PC-3 (cell line): ENCODE data around the gene CAPZB. TPM values are rescaled to one million over a fixed set of nuclear protein-coding genes. Genes with fewer than 3 reads are reported as not detected.

Experiments
- ATAC-seq: fragments of 200-7000 bp; cut with Tn5 transposase; 2 replicates; pipeline ENCODE4 v1.9.1; 2020; ENCODE audit warnings: mild to moderate bottlenecking, moderate library complexity
- BruUV-seq: library from RNA; stranded (reverse); fragments of 400-500 nt; replicated peaks from 2 replicates; lab custom pipeline; 2021; lab: Mats Ljungman, UMichigan
- CTCF ChIA-PET: fragments of 300-600 bp; sonication (Branson Sonifier 250); formaldehyde crosslinking; loops from one replicate; lab custom pipeline; 2022; ENCODE audit warnings: antibody characterized with exemption; lab: Charles Lee
- POLR2A ChIA-PET: fragments of 300-600 bp; sonication (Branson Sonifier 250); formaldehyde crosslinking; loops from one replicate; lab custom pipeline; 2022; ENCODE audit warnings: antibody characterized with exemption; ENCODE audit not compliant: unreplicated experiment; lab: Charles Lee
- DNase-seq: peaks from one replicate; pipeline ENCODE4 v3.0.0-alpha.2; 2015
- H2AFZ ChIP-seq: fragments of 300-600 bp; sonication (generic); 2 replicates; pipeline ENCODE4 v1.6.0; 2016; ENCODE audit warnings: antibody characterized with exemption, low read length
- H3F3A ChIP-seq: fragments of 300-600 bp; sonication (generic); one replicate; pipeline ENCODE4 v1.6.0; 2017; ENCODE audit warnings: antibody characterized with exemption, low read length, control low read depth, mild to moderate bottlenecking; ENCODE audit not compliant: unreplicated experiment
- H3K27ac ChIP-seq: fragments of 300-600 bp; sonication (generic); 2 replicates; pipeline ENCODE4 v1.5.1; 2016; ENCODE audit warnings: mild to moderate bottlenecking, low read length
- H3K27me3 ChIP-seq: fragments of 300-600 bp; sonication (generic); 2 replicates; pipeline ENCODE4 v1.6.1; 2016; ENCODE audit warnings: low read length, mixed read lengths
- H3K36me3 ChIP-seq: fragments of 300-600 bp; sonication (generic); 2 replicates; pipeline ENCODE4 v1.6.1; 2016; ENCODE audit warnings: low read depth, mixed run types, low read length, mixed read lengths
- H3K4me1 ChIP-seq: fragments of 300-600 bp; sonication (generic); 2 replicates; pipeline ENCODE4 v1.5.1; 2016; ENCODE audit warnings: low read length; ENCODE audit not compliant: insufficient read depth
- H3K4me2 ChIP-seq: fragments of 300-600 bp; sonication (generic); 2 replicates; pipeline ENCODE4 v1.6.0; 2016; ENCODE audit warnings: low read length
- H3K4me3 ChIP-seq: fragments of 300-600 bp; sonication (generic); 2 replicates; pipeline ENCODE4 v1.5.1; 2016; ENCODE audit warnings: mild to moderate bottlenecking, low read length, mixed read lengths
- H3K79me2 ChIP-seq: fragments of 300-600 bp; sonication (generic); 2 replicates; pipeline ENCODE4 v1.6.1; 2017; ENCODE audit warnings: low read length, mixed read lengths
- H3K9ac ChIP-seq: fragments of 300-600 bp; sonication (generic); 2 replicates; pipeline ENCODE4 v1.6.0; 2016; ENCODE audit warnings: mild to moderate bottlenecking, low read length
- H3K9me2 ChIP-seq: fragments of 300-600 bp; sonication (generic); replicated peaks from 2 replicates; pipeline ENCODE4 v1.6.1; 2016; ENCODE audit warnings: mixed run types, low read length, mixed read lengths
- H3K9me3 ChIP-seq: fragments of 300-600 bp; sonication (generic); 2 replicates; pipeline ENCODE4 v1.6.1; 2016; ENCODE audit warnings: low read length, mixed read lengths
- H4K20me1 ChIP-seq: fragments of 300-600 bp; sonication (generic); 2 replicates; pipeline ENCODE4 v1.6.1; 2016; ENCODE audit warnings: low read length, mixed read lengths
- EZH2 ChIP-seq: fragments of 300-600 bp; sonication (generic); IDR thresholded peaks from one replicate; pipeline ENCODE4 v1.6.1; 2017; ENCODE audit warnings: antibody characterized with exemption, mild to moderate bottlenecking, low read length; ENCODE audit not compliant: unreplicated experiment
- EZH2phosphoT487 ChIP-seq: fragments of 300-600 bp; sonication (generic); IDR thresholded peaks from 2 replicates; pipeline ENCODE4 v1.6.1; 2018; ENCODE audit warnings: mild to moderate bottlenecking, antibody characterized with exemption, low read length, borderline replicate concordance
- intact Hi-C: fragments of 100-400 bp; cut with micrococcal nuclease; formaldehyde crosslinking; loops from 2 replicates; pipeline ENCODE4 v1.9.0; 2023
- total RNA-seq: library from RNA; depleted of rRNA; stranded (reverse); fragments of >200 nt; gene quantifications from 2 replicates; pipeline ENCODE4 v1.2.3, GENCODE V29; 2014
- TF ChIP-seq, protein P1 (sequence below): fragments of 300-600 bp; sonication (generic); conservative IDR thresholded peaks from 2 replicates; pipeline ENCODE4 v1.5.1; 2017; ENCODE audit warnings: antibody characterized with exemption, low read depth, mild to moderate bottlenecking, low read length

CAPZB gene
- total RNA-seq, 1 experiment from 2014 or later: 86.7 TPM

DNA sequence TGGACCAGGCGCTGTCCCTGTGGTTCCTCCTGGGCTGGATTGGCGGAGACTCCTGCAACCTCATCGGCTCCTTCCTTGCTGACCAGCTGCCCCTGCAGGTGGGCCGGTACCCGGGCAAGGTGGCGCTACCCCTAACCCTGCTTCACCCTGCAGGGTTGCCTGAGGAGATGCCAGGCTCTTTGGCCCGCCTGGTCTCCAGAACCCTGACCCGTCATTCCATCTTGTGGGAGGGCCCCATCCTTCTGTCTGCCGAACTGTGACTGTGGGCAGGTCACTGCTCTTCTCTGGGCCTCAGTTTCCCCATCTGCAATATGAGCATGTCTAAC, 160.7 kb downstream of the CAPZB start:
- BruUV-seq: no TSS peak
- DNase-seq: no peak
- H3K9me2 ChIP-seq: no peaks in the 10 kb centered on the region
- H3K27ac ChIP-seq: no peak overlapping the region
- H3K4me2 ChIP-seq: no peak overlapping the region
- H3K4me1 ChIP-seq: no peaks in the 10 kb centered on the region
- ChIA-PET CTCF (no interaction called here), POLR2A (no interaction called here)
- no peaks in the 10 kb centered on the region for H3F3A ChIP-seq
- no peaks in the 10 kb centered on the region for H3K9me3 ChIP-seq
- no peaks in the 10 kb centered on the region for H3K36me3 ChIP-seq
- no peaks in the 10 kb centered on the region for H3K27me3 ChIP-seq
- no peak overlapping the region for H3K4me3 ChIP-seq
- no peak overlapping the region for H3K9ac ChIP-seq
- TF ChIP-seq EZH2 (no peak), EZH2phosphoT487 (no peak)
- TF ChIP-seq, protein P1, sequence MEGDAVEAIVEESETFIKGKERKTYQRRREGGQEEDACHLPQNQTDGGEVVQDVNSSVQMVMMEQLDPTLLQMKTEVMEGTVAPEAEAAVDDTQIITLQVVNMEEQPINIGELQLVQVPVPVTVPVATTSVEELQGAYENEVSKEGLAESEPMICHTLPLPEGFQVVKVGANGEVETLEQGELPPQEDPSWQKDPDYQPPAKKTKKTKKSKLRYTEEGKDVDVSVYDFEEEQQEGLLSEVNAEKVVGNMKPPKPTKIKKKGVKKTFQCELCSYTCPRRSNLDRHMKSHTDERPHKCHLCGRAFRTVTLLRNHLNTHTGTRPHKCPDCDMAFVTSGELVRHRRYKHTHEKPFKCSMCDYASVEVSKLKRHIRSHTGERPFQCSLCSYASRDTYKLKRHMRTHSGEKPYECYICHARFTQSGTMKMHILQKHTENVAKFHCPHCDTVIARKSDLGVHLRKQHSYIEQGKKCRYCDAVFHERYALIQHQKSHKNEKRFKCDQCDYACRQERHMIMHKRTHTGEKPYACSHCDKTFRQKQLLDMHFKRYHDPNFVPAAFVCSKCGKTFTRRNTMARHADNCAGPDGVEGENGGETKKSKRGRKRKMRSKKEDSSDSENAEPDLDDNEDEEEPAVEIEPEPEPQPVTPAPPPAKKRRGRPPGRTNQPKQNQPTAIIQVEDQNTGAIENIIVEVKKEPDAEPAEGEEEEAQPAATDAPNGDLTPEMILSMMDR: no peak
- no peak for ATAC-seq
- H4K20me1 ChIP-seq: no peaks in the 10 kb centered on the region
- no peaks in the 10 kb centered on the region for H3K79me2 ChIP-seq
- no peak overlapping the region for H2AFZ ChIP-seq
- intact Hi-C loops: no loop called here

DNA sequence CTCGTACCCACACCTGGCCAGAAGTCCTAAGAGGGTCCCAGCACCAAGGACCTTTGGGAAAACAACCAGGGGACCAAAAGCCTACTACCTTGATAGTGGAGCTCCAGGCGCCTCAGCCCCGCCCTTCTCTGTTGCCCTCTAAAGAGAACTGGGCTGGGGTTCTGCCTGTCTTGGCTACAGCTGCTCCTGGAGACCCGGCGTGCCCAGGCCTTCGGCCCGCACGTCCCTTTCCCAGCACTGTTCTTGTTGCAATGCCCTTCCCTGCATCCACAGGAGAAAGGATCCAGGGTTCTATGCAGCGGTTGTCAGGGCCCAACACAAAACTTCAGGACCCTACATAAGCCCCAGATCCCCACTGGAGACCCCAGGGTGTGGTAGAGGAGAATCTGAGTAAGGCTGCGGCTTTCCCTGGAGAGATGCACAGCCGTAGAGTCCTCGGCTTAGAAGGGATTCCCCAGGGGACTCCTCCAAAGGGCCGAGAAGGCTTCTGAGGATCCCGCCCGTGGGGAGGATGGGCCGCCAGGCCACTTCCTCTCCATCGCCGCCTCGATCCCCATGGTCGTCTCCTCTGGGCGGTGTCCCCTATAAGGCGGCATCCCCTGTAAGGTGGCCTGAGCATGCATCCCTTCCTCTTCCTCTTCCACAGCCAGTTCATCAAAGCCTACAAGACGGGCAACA, 161.2 kb downstream of the CAPZB start:
- POLR2A ChIA-PET: no interaction called here
- H2AFZ ChIP-seq: no peak overlapping the region
- no peak overlapping the region for H3K27ac ChIP-seq
- CTCF ChIA-PET: no interaction called here
- H3K27me3 ChIP-seq: no peaks in the 10 kb centered on the region
- no peaks in the 10 kb centered on the region for H3K9me2 ChIP-seq
- intact Hi-C loops: no loop called here
- H3F3A ChIP-seq: no peaks in the 10 kb centered on the region
- no TSS peak for BruUV-seq
- TF ChIP-seq EZH2 (no peak), EZH2phosphoT487 (no peak)
- TF ChIP-seq, protein P1: no peak
- H3K9me3 ChIP-seq: no peaks in the 10 kb centered on the region
- H3K36me3 ChIP-seq: no peaks in the 10 kb centered on the region; the same call in 1 of the 2 replicates
- H3K4me3 ChIP-seq: no peak overlapping the region
- DNase-seq (no peak), ATAC-seq (no peak)
- H3K79me2 ChIP-seq: no peaks in the 10 kb centered on the region
- no peak overlapping the region for H3K9ac ChIP-seq
- H4K20me1 ChIP-seq: no peaks in the 10 kb centered on the region
- no peaks in the 10 kb centered on the region for H3K4me1 ChIP-seq
- no peak overlapping the region for H3K4me2 ChIP-seq

DNA sequence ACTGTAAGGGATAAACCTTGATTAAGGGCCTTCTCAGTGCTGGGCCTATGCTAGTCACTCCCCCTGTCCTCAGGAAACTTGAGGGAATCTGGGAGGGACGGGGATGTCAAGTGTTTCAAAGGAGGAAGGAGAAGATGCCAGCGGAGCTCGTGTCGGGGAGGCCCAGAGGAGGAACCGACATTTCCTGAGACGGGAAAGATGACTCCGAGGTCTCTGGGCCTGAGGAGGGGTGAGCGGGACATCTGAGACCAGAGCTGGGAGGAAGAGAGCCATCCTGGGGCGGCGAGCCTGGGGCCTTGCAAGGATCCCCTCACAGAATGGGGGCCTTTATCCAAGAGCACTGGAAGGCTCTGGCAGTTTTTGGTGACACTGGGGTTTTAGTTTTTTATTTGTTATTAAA, 162.9 kb downstream of the CAPZB start:
- H2AFZ ChIP-seq: no peak overlapping the region
- BruUV-seq: no TSS peak
- H3K9ac ChIP-seq: no peak overlapping the region
- no peak overlapping the region for H3K4me2 ChIP-seq
- H3K4me3 ChIP-seq: no peak overlapping the region
- H3K27me3 ChIP-seq: no peaks in the 10 kb centered on the region
- ChIA-PET POLR2A (no interaction called here), CTCF (no interaction called here)
- intact Hi-C loops: no loop called here
- no peaks in the 10 kb centered on the region for H3K9me3 ChIP-seq
- H3K27ac ChIP-seq: no peak overlapping the region
- H3K9me2 ChIP-seq: no peaks in the 10 kb centered on the region
- DNase-seq (no peak), ATAC-seq (no peak)
- H4K20me1 ChIP-seq: no peaks in the 10 kb centered on the region
- no peaks in the 10 kb centered on the region for H3K79me2 ChIP-seq
- no peaks in the 10 kb centered on the region for H3F3A ChIP-seq
- H3K36me3 ChIP-seq: no peaks in the 10 kb centered on the region; the same call in 1 of the 2 replicates
- TF ChIP-seq, protein P1: no peak
- no peak for TF ChIP-seq EZH2phosphoT487
- TF ChIP-seq EZH2: no peak
- no peaks in the 10 kb centered on the region for H3K4me1 ChIP-seq
